Hematopoietic multipotent progenitor cell treated with erythropoietin and hydrocortisone succinate and interleukin-3 and kit ligand, for 6 days (in vitro differentiated cells): Measurements from ENCODE around the gene PTPRD.

ENCODE experiments used
- DNase-seq: peaks from one replicate; pipeline ENCODE4 v3.0.0-alpha.2; 2015

Gene PTPRD

DNA sequence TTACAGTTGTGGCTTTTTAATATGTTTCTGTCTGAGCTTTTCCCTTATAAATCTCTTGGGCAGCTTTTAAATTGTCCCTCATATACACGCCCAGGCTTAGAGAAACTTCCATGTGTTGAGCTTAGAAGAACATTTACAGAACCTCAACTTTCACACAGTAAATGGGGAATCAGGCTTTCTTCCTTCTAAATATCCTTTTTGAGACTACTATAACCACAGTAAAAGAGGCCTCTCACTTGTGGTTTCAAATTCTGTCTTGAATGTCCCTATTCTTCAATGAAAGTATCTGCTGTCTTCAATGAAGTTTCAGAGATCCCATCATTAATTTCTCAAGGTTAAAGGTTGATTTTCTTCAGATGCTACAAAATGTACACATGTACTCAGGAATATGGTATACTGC lies 2224.7 kb downstream of the PTPRD start:
- no peak for DNase-seq

DNA sequence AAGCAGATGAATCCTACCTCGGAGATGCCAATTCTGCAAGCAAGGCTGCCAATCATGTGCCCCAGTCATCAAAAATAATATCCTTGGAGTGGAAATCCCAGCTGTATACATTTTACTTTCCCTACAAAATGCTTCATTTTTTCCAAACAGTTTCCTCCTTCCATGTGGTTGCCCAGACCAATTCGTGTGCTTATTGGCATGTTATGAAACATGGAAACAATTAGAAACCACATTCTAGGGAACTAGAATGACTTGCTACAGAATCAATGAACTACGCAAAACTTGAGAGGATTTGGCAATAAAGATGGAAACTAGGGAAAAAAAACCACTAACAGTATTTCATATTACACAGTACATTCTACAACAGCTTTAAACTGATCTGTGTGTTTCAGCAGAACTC lies 2228.7 kb downstream of the PTPRD start:
- DNase-seq, result no peak

DNA sequence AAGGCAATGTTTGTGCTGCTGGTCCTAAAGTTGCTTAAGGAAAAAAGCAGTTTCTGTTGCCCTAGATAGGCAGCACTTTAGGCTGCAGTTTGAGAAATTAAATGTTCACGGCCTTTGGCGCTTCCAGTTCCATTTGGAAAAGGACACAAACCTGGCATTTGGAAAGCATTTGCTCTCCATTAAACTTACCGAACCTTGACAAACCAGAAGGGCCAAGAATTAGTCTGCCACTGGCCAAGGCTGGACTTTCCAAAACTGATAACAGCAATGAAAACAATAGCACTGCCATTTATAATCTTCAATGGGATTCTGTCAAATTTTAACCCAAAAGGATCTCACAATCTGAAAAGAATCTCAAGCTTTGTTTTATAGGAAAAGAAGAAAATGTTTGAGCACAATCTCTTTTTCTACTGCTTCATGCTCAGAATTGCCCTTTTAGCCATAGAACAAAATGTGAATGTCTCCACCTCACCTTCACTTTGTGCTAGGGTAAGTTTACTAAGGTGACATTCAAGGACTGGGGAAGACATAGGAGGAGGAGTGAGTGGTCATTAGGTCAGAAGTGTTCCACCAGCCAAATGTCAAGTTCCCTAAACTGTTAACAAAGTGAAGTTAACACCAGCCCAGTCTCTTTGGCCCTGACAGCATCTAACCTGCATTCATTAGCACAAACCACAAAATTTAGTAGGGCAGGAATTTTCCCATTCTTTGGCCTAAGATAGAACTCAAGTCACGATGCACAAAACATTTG lies 2229.8 kb downstream of the PTPRD start:
- no peak for DNase-seq

DNA sequence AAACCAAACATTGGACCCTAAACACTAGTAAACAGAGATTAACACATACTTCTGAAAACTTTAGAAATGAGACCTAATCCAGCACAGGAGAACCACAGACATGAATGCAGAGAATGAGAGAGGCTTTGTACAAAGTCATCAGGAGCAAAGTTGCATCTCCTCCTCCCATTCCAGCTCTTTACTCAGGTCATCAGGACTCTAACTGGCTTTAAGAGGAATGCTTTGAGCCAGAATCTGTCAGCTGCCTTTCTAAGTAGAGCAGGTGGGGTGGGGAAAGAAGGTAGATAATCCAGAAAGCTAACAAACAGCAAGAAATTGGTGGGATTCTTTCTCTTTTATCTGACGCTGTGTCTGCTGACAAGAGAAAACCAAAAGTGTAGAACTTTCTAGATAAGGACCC lies 2230.5 kb downstream of the PTPRD start:
- no peak for DNase-seq

- no peak for DNase-seq
These were observed 2231.2 kb downstream of the PTPRD start for GRCh38 chr9:8381601-8382000.

DNA sequence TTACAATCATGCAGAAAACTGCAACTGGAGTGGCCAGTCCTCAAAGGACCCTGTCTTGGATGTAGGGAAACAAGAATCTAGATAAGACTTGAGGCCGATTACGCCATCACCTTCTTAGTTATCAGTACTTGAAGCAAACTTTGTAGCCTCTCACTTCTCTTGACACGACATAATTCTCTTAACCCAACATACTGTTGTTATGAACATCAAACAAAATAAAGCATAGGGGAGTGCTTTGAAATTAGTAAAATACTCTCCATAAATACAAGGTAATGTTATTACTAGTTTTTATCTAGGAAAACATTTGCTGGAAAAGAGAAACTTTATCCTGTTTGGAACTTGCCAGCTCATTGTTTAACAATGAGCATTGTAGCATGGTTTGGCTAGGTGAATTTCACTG lies 2238.3 kb downstream of the PTPRD start:
- DNase-seq, result no peak

GRCh38 chr9:8371686-8372085 lies 2241.1 kb downstream of the PTPRD start:
- no peak for DNase-seq

GRCh38 chr9:8366161-8366926 lies 2246.5 kb downstream of the PTPRD start:
- DNase-seq, result no peak

- no peak for DNase-seq
These were observed 2247.2 kb downstream of the PTPRD start for GRCh38 chr9:8365466-8366160.

DNA sequence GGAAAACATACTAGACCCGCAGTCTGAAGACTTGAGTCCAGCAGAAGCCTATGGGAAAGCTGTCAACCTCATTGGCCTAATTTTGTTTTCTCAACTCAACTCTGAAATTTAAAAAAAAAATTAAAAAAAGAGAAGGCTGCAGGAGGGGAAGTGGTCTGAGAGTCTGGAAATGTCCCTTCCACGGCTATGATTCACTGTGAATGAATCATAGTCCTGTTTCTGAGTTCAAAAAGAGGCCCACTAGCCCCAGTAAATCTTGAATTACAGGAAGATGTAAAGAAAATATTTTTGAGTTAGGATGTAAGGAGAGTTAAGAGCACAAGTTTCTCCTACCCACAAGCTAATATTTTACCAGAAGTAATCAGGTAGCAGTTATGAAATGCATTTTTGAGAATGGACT lies 2247.8 kb downstream of the PTPRD start:
- no peak for DNase-seq

DNA sequence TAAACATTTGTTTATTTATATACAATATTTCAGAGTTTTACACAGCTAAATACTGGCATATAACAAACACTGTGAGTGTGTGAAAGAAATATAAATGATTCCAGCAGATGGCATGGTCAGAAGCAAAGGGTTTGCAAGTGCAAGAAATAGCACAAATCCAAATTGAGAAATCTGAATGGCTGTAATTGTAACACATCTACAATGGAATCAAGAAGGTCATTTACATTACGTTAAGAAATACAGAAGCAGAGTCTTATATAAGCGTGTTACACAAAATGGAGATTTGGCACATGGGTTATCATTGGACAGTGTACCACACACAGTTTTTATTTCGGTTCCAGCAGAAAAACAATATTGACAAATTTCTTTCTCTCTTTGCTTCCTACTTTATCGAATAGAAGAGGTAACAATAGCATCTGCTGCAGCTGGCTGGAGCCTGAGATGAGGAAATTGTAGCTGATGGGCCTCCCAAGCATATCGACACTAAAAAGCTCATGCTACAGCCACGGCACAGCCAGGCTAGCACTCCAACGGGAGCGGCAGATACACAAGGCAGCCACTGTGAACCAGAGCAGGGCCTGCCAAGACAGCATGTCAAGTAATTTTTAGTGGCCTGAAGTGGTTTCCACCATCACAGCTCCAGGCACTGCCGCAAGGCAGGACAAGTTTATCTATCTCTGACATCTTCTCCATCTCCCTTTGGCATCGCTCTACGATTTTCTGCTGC lies 2248.6 kb downstream of the PTPRD start:
- no peak for DNase-seq

DNA sequence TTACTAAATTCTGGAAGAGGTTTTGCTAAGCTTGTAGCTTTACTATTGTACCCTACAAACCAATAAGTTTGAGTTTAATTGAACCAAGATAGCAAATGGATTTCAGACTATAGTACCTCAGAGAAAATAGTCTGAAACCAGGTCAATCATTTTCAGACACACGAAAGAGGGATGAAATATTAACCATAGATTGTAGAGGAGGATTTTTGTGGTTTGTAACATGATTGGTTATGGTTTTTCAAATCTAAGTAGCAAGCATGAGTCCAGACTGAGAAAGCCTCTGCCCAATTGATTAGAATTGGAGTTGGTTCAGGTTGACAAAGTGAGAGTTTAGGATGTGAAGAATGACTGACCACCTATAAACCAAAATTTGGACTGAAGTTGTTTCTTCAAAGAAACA lies 2250.6 kb downstream of the PTPRD start:
- DNase-seq, result no peak

GRCh38 chr9:8361364-8361763 lies 2251.4 kb downstream of the PTPRD start:
- DNase-seq, result no peak

DNA sequence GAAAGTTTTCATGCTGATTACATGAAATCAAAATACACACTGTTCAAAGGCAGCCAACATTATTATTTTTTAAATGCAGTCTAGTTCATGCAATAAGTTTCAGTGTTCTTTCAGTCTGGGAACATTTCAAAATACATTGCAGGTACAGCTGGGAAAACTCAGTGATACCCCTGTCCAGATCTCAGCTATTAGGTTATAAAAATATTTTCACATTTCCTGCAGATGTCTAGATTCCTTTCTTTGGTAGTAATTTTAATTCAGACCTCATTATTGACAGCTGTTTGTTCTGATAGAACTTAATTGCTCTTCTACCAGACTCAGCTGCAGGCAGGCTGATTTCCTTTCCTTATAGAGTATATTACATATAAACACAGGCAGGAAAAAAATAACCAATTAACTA lies 2256.4 kb downstream of the PTPRD start:
- DNase-seq, result no peak

DNA sequence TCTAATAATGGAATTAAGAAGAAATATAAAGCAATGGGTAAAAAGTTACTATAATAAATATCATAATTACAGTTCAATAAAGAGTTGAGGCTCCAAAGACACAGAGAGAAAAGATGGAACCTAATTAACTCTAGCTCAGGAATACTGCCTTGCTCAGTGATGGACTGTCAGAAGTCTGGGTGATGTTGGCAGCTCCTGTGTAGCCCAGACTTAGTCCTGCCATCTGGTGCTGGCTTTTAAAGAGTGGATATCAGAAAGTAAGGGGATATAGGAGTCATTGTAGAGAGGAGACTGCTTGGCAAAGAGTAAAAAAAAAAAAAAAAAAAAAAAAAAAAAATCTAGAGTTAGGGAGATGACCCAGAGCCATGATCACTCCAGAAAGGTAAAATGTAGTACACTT lies 2261.4 kb downstream of the PTPRD start:
- DNase-seq, result no peak

DNA sequence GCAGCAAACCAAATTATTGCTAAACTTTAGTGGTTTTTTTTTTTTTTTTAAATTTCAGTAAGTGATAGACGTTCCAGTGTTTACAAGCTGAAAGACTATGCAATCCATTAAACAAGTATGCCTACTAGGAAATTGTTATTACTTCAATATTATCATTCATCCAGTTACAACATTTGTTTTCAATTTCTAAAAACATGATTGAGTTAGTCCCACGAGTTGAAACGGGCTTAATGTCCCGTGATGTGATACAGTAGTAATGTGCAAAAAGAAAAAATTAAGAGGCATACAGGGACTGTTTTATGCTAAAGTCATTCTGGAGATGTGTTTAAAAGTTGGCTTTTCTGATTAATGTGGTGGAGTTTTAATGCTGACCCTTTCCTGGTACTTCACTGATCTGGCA lies 2262.9 kb downstream of the PTPRD start:
- no peak for DNase-seq

DNA sequence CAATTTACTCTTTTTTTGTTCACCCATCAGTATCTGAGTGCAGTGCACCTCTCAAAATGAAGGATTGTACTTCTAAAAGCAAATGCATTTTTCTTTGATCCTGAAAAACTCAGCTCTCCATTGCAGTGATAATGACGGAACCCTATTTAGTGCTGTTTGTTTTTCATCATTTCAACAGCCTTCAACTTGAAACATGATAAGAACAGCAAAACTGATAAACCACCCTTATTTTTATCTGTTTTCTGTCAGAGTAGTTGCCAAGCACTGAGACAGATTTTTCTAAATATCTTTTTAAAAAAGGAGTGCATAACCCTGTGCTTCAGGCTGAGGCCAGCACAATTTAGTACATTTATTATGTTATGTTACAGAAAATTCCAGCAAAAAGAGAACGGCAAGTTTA lies 2263.4 kb downstream of the PTPRD start:
- DNase-seq, result no peak

- DNase-seq, result no peak
These were observed 2264.0 kb downstream of the PTPRD start for GRCh38 chr9:8348756-8349155.

DNA sequence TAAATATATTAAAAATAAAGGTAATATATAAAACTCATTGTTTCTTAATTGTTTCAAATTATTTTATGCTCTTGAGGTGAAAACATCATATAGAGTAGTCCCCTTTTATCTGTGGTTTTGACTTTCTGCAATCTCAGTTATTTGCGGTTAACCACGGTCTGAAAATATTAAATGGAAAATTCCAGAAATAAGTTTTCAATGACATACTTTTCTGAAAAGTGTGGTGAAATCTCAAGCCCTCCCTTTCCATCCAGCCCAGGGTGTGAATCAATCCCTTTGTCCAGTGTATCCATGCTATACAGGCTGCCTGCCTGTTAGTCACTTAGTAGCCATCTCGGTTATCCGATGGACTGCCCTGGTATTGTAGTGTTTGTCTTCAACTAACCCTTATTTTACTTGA lies 2266.5 kb downstream of the PTPRD start:
- DNase-seq, result no peak

GRCh38 chr9:8338767-8339510 lies 2273.9 kb downstream of the PTPRD start:
- DNase-seq, result no peak

DNA sequence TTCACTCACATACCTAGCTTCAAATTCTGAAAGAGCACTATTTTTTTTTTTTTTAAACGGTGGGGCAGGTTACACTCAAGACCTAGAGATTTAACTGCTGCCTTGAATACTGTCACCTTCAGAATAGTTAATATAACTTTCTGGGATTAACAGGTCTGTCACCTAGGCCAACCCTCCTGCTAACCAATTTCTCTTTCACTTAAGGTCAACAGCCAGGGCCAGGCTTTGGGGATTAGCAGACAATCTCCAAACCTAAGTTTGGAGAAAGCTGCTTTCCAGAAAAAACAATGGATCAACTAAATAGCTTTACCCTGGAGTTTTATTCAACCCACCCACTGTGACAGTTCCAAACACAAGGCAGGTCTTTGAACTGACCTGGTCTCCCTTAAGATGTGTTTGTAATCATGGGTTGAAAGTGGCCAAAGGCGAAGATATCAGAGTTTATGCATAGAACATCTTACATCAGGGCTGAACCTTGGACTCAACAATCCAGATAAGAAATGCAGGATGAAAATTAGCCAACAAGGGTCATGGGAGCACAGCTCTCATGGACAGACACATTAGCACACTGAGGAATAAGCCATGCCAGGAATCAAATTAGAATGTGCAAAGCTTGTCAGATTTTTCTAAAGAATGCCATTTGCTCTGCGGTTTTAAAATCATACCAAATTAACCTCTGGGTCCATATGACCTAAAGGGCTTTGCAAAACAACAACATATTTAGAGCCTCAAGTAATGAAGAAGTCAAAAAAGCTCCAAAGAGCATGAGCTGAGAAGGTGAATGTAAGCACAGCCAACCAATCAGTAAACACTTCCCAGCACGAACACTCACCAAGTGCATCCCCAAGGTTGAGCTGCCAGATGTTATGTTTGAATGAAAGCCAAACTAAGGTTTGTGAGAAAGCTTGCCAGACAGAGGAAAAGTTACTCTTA lies 2274.7 kb downstream of the PTPRD start:
- DNase-seq, result no peak
